Brain microvascular endothelial cell (primary cell): ENCODE data around the gene MYOM3.

Source experiments
- DNase-seq: peaks from one replicate; pipeline ENCODE4 v3.0.0-alpha.2; 2020
- H3K27ac ChIP-seq: fragments of 250-450 bp; sonication (Bioruptor Pico); 2 replicates; pipeline ENCODE4 v1.5.1; 2020; ENCODE audit warnings: mild to moderate bottlenecking, moderate library complexity
- H3K27me3 ChIP-seq: fragments of 250-450 bp; sonication (Bioruptor Pico); replicated peaks from 2 replicates; pipeline ENCODE4 v1.5.1; 2020; ENCODE audit warnings: mild to moderate bottlenecking
- H3K36me3 ChIP-seq: fragments of 250-450 bp; sonication (Bioruptor Pico); replicated peaks from 2 replicates; pipeline ENCODE4 v1.5.1; 2020; ENCODE audit warnings: mild to moderate bottlenecking
- H3K4me3 ChIP-seq: 2 replicates; pipeline ENCODE4 v1.5.1; 2011; ENCODE audit warnings: low read depth, mild to moderate bottlenecking, control low read depth, low read length, moderate library complexity
- in situ Hi-C: cut with HindIII; loops from 2 replicates; pipeline ENCODE4 v1.10.0; 2017; ENCODE audit warnings: low sequenced_read_pairs, low pct_ligation_motif_present
- TF ChIP-seq, protein P1 (sequence below): IDR thresholded peaks from 2 replicates; pipeline ENCODE4 v1.5.1; 2011; ENCODE audit warnings: low read depth, mild to moderate bottlenecking, moderate library complexity, low read length, control low read depth, inconsistent platforms; ENCODE audit errors: missing control alignments

The MYOM3 gene

DNA sequence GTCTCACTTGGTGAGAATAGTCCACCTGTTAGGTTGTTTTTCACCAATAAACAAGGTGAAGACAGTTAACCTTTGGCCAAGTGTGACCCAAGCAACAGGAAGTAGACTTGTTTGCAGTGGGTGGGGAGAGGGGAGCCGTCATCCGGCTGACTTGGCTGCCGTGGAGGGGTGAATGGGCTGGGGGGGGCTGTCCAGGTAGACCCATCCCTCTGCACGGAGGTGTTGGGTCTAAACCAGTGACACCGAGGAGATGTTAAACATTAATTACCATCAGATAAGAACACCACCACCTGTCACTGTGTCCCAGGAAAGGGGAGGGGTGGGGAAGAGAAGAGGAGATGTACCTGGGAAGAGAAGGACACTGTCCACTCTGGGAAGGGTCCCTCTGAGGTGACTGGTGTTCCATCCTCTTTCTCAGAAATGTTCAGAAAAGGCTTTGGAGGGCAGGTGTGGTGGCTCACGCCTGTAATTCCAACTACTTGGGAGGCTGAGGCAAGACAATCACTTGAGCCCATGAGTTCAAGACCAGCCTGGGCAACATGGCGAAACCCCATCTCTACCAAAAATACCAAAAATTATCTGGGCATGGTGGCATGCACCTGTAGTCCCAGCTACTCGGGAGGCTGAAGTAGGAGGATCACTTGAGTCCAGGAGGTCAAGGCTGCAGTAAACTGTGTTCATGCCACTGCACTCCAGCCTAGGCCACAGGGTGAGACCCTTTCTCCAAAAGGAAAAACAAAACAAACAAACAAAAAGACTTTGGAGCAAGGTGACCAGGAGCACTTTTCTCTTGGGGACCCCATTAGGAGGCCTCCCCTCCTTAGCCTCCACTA is 6.7 kb upstream of the MYOM3 start:
- TF ChIP-seq, protein P1, sequence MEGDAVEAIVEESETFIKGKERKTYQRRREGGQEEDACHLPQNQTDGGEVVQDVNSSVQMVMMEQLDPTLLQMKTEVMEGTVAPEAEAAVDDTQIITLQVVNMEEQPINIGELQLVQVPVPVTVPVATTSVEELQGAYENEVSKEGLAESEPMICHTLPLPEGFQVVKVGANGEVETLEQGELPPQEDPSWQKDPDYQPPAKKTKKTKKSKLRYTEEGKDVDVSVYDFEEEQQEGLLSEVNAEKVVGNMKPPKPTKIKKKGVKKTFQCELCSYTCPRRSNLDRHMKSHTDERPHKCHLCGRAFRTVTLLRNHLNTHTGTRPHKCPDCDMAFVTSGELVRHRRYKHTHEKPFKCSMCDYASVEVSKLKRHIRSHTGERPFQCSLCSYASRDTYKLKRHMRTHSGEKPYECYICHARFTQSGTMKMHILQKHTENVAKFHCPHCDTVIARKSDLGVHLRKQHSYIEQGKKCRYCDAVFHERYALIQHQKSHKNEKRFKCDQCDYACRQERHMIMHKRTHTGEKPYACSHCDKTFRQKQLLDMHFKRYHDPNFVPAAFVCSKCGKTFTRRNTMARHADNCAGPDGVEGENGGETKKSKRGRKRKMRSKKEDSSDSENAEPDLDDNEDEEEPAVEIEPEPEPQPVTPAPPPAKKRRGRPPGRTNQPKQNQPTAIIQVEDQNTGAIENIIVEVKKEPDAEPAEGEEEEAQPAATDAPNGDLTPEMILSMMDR = no peak
- Histone ChIP-seq H3K36me3 (no peaks in the 10 kb centered on the region), H3K4me3 (no peak overlapping the region), H3K27ac (no peak overlapping the region), H3K27me3 (no peaks in the 10 kb centered on the region)
- in situ Hi-C loops = no loop called here
- no peak for DNase-seq

DNA sequence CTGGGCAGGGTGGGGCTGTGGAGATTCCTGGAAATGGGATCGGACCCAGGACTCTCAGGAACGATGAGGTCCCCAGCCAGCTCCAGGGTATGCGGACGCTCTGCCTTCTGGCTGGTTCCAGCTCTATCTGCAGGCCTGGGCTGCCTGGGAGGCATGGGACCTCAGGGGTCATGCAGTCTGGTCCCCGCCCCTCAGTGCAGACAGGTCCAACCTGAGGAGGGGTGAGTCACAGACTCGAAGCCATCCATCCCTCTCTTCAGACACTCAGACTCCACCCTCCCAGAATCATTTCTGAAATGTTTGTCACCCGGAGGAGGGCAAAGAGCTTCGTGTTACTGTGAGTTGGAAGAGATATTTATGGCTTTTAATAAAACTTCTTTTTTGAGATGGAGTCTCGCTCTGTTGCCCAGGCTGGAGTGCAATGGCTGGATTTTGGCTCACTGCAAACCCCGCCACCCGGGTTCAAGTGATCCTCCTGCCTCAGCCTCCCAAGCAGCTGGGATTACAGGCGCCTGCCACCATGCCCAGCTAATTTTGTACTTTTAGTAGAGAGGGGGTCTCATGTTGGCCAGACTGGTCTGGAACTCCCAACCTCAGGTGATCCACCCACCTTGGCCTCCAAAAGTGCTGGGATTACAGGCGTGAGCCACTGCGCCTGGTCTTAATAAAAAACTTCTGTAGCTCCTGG is 5.9 kb upstream of the MYOM3 start:
- H3K4me3 ChIP-seq = no peak overlapping the region
- no peaks in the 10 kb centered on the region for H3K27me3 ChIP-seq
- H3K27ac ChIP-seq = no peak overlapping the region
- H3K36me3 ChIP-seq = no peaks in the 10 kb centered on the region
- in situ Hi-C loops = no loop called here
- TF ChIP-seq, protein P1 = no peak
- DNase-seq = peak; percentile 65

DNA sequence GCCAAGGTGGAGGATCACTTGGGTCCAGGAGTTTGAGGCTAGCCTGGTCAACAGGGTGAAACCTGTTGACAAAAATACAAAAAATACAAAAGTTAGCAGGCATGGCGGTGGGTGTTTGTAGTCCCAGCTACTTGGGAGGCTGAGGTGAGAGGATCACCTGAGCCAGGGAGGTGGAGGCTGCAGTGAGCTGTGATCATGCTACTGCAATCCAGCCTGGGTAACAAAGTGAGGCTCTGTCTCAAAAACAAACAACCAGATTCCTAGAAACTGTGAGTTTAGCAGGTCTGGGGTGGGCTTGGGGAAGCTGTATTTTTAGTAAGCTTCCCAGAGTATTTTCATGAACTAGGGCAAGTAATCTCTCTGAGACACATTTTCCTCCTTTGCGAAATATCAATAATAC is 5.2 kb upstream of the MYOM3 start:
- no peaks in the 10 kb centered on the region for H3K36me3 ChIP-seq
- in situ Hi-C loops = no loop called here
- TF ChIP-seq, protein P1 = no peak
- DNase-seq = no peak
- H3K4me3 ChIP-seq = no peak overlapping the region
- no peak overlapping the region for H3K27ac ChIP-seq
- no peaks in the 10 kb centered on the region for H3K27me3 ChIP-seq

DNA sequence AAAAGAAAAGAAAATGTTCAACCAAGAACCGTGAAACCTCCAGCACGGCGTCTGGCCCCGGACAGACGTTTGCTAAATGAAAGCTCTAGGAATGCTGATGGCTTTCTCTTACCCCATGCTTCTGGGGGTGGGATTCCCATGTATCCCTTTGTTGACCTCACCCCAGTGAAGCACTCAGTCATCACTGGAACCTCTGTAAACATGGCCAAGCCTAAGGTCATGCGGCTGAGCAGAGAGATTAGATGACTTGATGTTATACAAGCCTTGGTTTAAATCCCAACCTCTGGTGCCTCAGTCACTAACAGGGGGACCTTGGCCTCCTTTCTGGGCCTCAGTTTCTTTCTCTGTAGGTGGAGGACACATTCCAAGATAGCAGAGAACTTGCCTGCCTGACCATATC is 2.8 kb upstream of the MYOM3 start:
- in situ Hi-C loops = no loop called here
- Histone ChIP-seq H3K27ac (no peak overlapping the region), H3K4me3 (no peak overlapping the region), H3K27me3 (no peaks in the 10 kb centered on the region), H3K36me3 (no peaks in the 10 kb centered on the region)
- no peak for DNase-seq
- TF ChIP-seq, protein P1 = no peak

GRCh38 chr1:24113641-24114033 is 1.7 kb upstream of the MYOM3 start:
- H3K27ac ChIP-seq = no peak overlapping the region
- H3K4me3 ChIP-seq = no peak overlapping the region
- H3K36me3 ChIP-seq = no peaks in the 10 kb centered on the region
- no peak for DNase-seq
- H3K27me3 ChIP-seq = no peaks in the 10 kb centered on the region
- in situ Hi-C loops = no loop called here
- TF ChIP-seq, protein P1 = no peak
